Body of pancreas (tissue), 4 donors: Measurements from ENCODE around the gene CCM2.

Source experiments
- POLR2A ChIP-seq, 3 donors: fragments of 450-650 bp; IDR thresholded peaks; one replicate each; pipeline ENCODE4 v1.6.1; 2016; ENCODE audit warnings: antibody characterized with exemption in 3 of 3, mild to moderate bottlenecking in 2 of 3
- TF ChIP-seq, protein P1 (sequence below), 7 experiments: fragments of 450-650 bp in 4 of 7; fragments of 200-600 bp in 3 of 7; sonication (generic) in 3 of 7; IDR thresholded peaks; one replicate each; pipeline ENCODE4 v1.5.1; 2016 to 2019; ENCODE audit warnings: antibody characterized with exemption in 7 of 7

GRCh38 chr7:45092100-45092930 lies 92.3 kb downstream of the CCM2 start:
- TF ChIP-seq POLR2A (IDR thresholded peaks at IDR 0.05): no peak
- TF ChIP-seq, protein P1, sequence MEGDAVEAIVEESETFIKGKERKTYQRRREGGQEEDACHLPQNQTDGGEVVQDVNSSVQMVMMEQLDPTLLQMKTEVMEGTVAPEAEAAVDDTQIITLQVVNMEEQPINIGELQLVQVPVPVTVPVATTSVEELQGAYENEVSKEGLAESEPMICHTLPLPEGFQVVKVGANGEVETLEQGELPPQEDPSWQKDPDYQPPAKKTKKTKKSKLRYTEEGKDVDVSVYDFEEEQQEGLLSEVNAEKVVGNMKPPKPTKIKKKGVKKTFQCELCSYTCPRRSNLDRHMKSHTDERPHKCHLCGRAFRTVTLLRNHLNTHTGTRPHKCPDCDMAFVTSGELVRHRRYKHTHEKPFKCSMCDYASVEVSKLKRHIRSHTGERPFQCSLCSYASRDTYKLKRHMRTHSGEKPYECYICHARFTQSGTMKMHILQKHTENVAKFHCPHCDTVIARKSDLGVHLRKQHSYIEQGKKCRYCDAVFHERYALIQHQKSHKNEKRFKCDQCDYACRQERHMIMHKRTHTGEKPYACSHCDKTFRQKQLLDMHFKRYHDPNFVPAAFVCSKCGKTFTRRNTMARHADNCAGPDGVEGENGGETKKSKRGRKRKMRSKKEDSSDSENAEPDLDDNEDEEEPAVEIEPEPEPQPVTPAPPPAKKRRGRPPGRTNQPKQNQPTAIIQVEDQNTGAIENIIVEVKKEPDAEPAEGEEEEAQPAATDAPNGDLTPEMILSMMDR (IDR thresholded peaks at IDR 0.05): no peak
